Measurements from ENCODE around the gene ZMYM3. TPM values are rescaled to one million over a fixed set of nuclear protein-coding genes. Genes with fewer than 3 reads are reported as not detected.
A peak's percentile ranks its signal among the peaks of the same experiment; 100 is the strongest.
"Not testable (repeated sequence)": the region's sequence is repeated elsewhere in the genome, so short reads cannot be mapped to it uniquely, and the experiment has no call there.

The ZMYM3 gene
- total and polyA plus RNA-seq, 2 donors = 15.9 to 16.9 TPM

GRCh38 chrX:71282514-71283402 is 28.8 kb upstream of the ZMYM3 start:
- 19% methylated on average over 16 of the region's 16 CpGs for WGBS
- Histone ChIP-seq H3K4me3 (ENCODE audit: low read depth, low read length) (peak overlapping the region; percentile 41), H3K36me3 (ENCODE audit: insufficient read depth) (no peaks in the 10 kb centered on the region), H3K4me1 (ENCODE audit: insufficient read depth) (no peaks in the 10 kb centered on the region), H3K27ac (ENCODE audit: low read depth) (peak overlapping the region; percentile 83)
- DNase-seq (ENCODE audit: extremely low spot score) = no peak

GRCh38 chrX:71281300-71281699 is 27.4 kb upstream of the ZMYM3 start:
- H3K4me3 ChIP-seq (ENCODE audit: low read depth, low read length); H3K27ac ChIP-seq (ENCODE audit: low read depth); DNase-seq (ENCODE audit: extremely low spot score); H3K36me3 ChIP-seq (ENCODE audit: insufficient read depth); H3K4me1 ChIP-seq (ENCODE audit: insufficient read depth): not testable (repeated sequence)
- 98% methylated on average over 11 of the region's 11 CpGs for WGBS

- H3K4me1 ChIP-seq (ENCODE audit: insufficient read depth); H3K4me3 ChIP-seq (ENCODE audit: low read depth, low read length); DNase-seq (ENCODE audit: extremely low spot score); H3K27ac ChIP-seq (ENCODE audit: low read depth); H3K36me3 ChIP-seq (ENCODE audit: insufficient read depth): not testable (repeated sequence)
- 89% methylated on average over 2 of the region's 2 CpGs for WGBS
These were observed 18.4 kb upstream of the ZMYM3 start for GRCh38 chrX:71272313-71272712.

GRCh38 chrX:71269801-71270395 is 16.0 kb upstream of the ZMYM3 start:
- 96% methylated on average over 19 of the region's 19 CpGs for WGBS
- no peak for DNase-seq (ENCODE audit: extremely low spot score)
- H3K4me3 ChIP-seq (ENCODE audit: low read depth, low read length) = no peak overlapping the region
- no peaks in the 10 kb centered on the region for H3K36me3 ChIP-seq (ENCODE audit: insufficient read depth)
- no peaks in the 10 kb centered on the region for H3K4me1 ChIP-seq (ENCODE audit: insufficient read depth)
- no peak overlapping the region for H3K27ac ChIP-seq (ENCODE audit: low read depth)

- not testable (repeated sequence) for H3K27ac ChIP-seq (ENCODE audit: low read depth); H3K4me3 ChIP-seq (ENCODE audit: low read depth, low read length); H3K4me1 ChIP-seq (ENCODE audit: insufficient read depth); H3K36me3 ChIP-seq (ENCODE audit: insufficient read depth); DNase-seq (ENCODE audit: extremely low spot score)
These were observed 14.7 kb upstream of the ZMYM3 start for GRCh38 chrX:71268624-71269023.

GRCh38 chrX:71256856-71257255 is 2.9 kb upstream of the ZMYM3 start:
- Histone ChIP-seq H3K4me3 (ENCODE audit: low read depth, low read length) (no peak overlapping the region), H3K36me3 (ENCODE audit: insufficient read depth) (no peaks in the 10 kb centered on the region), H3K27ac (ENCODE audit: low read depth) (no peak overlapping the region), H3K4me1 (ENCODE audit: insufficient read depth) (peaks cover 3% of the 10 kb centered on the region)
- whole genome bisulfite sequencing = 86% methylated on average over 4 of the region's 4 CpGs
- no peak for DNase-seq (ENCODE audit: extremely low spot score)

- WGBS = 72% methylated on average over 6 of the region's 6 CpGs
- no peaks in the 10 kb centered on the region for H3K36me3 ChIP-seq (ENCODE audit: insufficient read depth)
- H3K4me3 ChIP-seq (ENCODE audit: low read depth, low read length) = no peak overlapping the region
- DNase-seq (ENCODE audit: extremely low spot score) = no peak
- no peak overlapping the region for H3K27ac ChIP-seq (ENCODE audit: low read depth)
- H3K4me1 ChIP-seq (ENCODE audit: insufficient read depth) = peaks cover 3% of the 10 kb centered on the region
These were observed 2.1 kb upstream of the ZMYM3 start for GRCh38 chrX:71256051-71256450.

- peak overlapping the region; percentile 68 for H3K4me3 ChIP-seq (ENCODE audit: low read depth, low read length)
- no peak for DNase-seq (ENCODE audit: extremely low spot score)
- no peak overlapping the region for H3K27ac ChIP-seq (ENCODE audit: low read depth)
- 1% methylated on average over 35 of the region's 35 CpGs for WGBS
- H3K36me3 ChIP-seq (ENCODE audit: insufficient read depth) = no peaks in the 10 kb centered on the region
- peaks cover 3% of the 10 kb centered on the region for H3K4me1 ChIP-seq (ENCODE audit: insufficient read depth)
These were observed 468 bp downstream of the ZMYM3 start for GRCh38 chrX:71253253-71254091.

- Histone ChIP-seq H3K36me3 (ENCODE audit: insufficient read depth) (no peaks in the 10 kb centered on the region), H3K27ac (ENCODE audit: low read depth) (no peak overlapping the region), H3K4me3 (ENCODE audit: low read depth, low read length) (no peak overlapping the region), H3K4me1 (ENCODE audit: insufficient read depth) (peaks cover 3% of the 10 kb centered on the region)
- no peak for DNase-seq (ENCODE audit: extremely low spot score)
- WGBS = 55% methylated on average over 2 of the region's 2 CpGs
These were observed 1.7 kb downstream of the ZMYM3 start for GRCh38 chrX:71252221-71252620.

GRCh38 chrX:71251466-71251973 is 2.4 kb downstream of the ZMYM3 start:
- H3K4me1 ChIP-seq (ENCODE audit: insufficient read depth) = peaks cover 3% of the 10 kb centered on the region
- DNase-seq (ENCODE audit: extremely low spot score) = no peak
- H3K4me3 ChIP-seq (ENCODE audit: low read depth, low read length) = no peak overlapping the region
- no peaks in the 10 kb centered on the region for H3K36me3 ChIP-seq (ENCODE audit: insufficient read depth)
- WGBS = 38% methylated on average over 8 of the region's 8 CpGs
- H3K27ac ChIP-seq (ENCODE audit: low read depth) = no peak overlapping the region

- WGBS = 68% methylated on average over 9 of the region's 9 CpGs
- H3K36me3 ChIP-seq (ENCODE audit: insufficient read depth) = peaks cover 2% of the 10 kb centered on the region
- DNase-seq (ENCODE audit: extremely low spot score) = no peak
These were observed 3.1 kb downstream of the ZMYM3 start for GRCh38 chrX:71250841-71251240.

GRCh38 chrX:71245159-71245558 is 8.8 kb downstream of the ZMYM3 start:
- Histone ChIP-seq H3K4me3 (ENCODE audit: low read depth, low read length) (no peak overlapping the region), H3K27ac (ENCODE audit: low read depth) (no peak overlapping the region), H3K36me3 (ENCODE audit: insufficient read depth) (peaks cover 2% of the 10 kb centered on the region), H3K4me1 (ENCODE audit: insufficient read depth) (no peaks in the 10 kb centered on the region)
- DNase-seq (ENCODE audit: extremely low spot score) = no peak
- WGBS = 92% methylated on average over 2 of the region's 2 CpGs

More at GRCh38 chrX:71250841-71251240, 3.1 kb downstream of the ZMYM3 start:
- no peak overlapping the region for H3K4me3 ChIP-seq (ENCODE audit: low read depth, low read length)
- no peak overlapping the region for H3K27ac ChIP-seq (ENCODE audit: low read depth)
- H3K4me1 ChIP-seq (ENCODE audit: insufficient read depth) = peaks cover 3% of the 10 kb centered on the region

- H3K27ac ChIP-seq (ENCODE audit: low read depth) = no peak overlapping the region
- no peaks in the 10 kb centered on the region for H3K4me1 ChIP-seq (ENCODE audit: insufficient read depth)
- no peak overlapping the region for H3K4me3 ChIP-seq (ENCODE audit: low read depth, low read length)
- H3K36me3 ChIP-seq (ENCODE audit: insufficient read depth) = peaks cover 2% of the 10 kb centered on the region
- no peak for DNase-seq (ENCODE audit: extremely low spot score)
- 93% methylated on average over 9 of the region's 9 CpGs for WGBS
These were observed 9.4 kb downstream of the ZMYM3 start for GRCh38 chrX:71244359-71245128.

All from urinary bladder (tissue), 4 donors.